Effector memory CD4-positive, alpha-beta T cell (primary cell): ENCODE data around the gene SEC14L5.
"Not testable (repeated sequence)": the region's sequence is repeated elsewhere in the genome, so short reads cannot be mapped to it uniquely, and the experiment has no call there.

Experiments used
- DNase-seq, 3 donors: peaks; one replicate each; pipeline ENCODE4 v3.0.0-alpha.2; 2020
- H3K27ac ChIP-seq: 2 replicates; pipeline ENCODE4 v1.7.0; 2013; ENCODE audit warnings: mild to moderate bottlenecking, low read length, moderate library complexity; ENCODE audit not compliant: insufficient read depth, poor library complexity, severe bottlenecking
- H3K27me3 ChIP-seq: replicated peaks from 2 replicates; pipeline ENCODE4 v1.7.0; 2013; ENCODE audit warnings: mild to moderate bottlenecking, low read length; ENCODE audit not compliant: insufficient read depth, control insufficient read depth, poor library complexity, severe bottlenecking
- H3K36me3 ChIP-seq: 2 replicates; pipeline ENCODE4 v1.7.0; 2013; ENCODE audit warnings: mild to moderate bottlenecking, low read length, moderate library complexity; ENCODE audit not compliant: control insufficient read depth, insufficient read depth
- H3K4me1 ChIP-seq: 2 replicates; pipeline ENCODE4 v1.7.0; 2013; ENCODE audit warnings: low read length, mild to moderate bottlenecking; ENCODE audit not compliant: control insufficient read depth, insufficient read depth, poor library complexity, severe bottlenecking
- H3K4me3 ChIP-seq: 2 replicates; pipeline ENCODE4 v1.7.0; 2013; ENCODE audit warnings: low read length, low read depth, mild to moderate bottlenecking; ENCODE audit not compliant: insufficient read depth, poor library complexity, severe bottlenecking
- H3K9me3 ChIP-seq: 2 replicates; pipeline ENCODE4 v1.7.0; 2013; ENCODE audit warnings: mild to moderate bottlenecking, low read length, moderate library complexity; ENCODE audit not compliant: control insufficient read depth

Gene SEC14L5

GRCh38 chr16:4966736-4967453 lies 8.8 kb downstream of the SEC14L5 start:
- no peak overlapping the region for H3K27ac ChIP-seq
- no peaks in the 10 kb centered on the region for H3K4me1 ChIP-seq
- no peaks in the 10 kb centered on the region for H3K9me3 ChIP-seq
- no peak for DNase-seq
- H3K27me3 ChIP-seq: no peaks in the 10 kb centered on the region
- no peaks in the 10 kb centered on the region for H3K36me3 ChIP-seq
- no peak overlapping the region for H3K4me3 ChIP-seq

- not testable (repeated sequence) for H3K27ac ChIP-seq, DNase-seq, H3K4me3 ChIP-seq, H3K9me3 ChIP-seq, H3K27me3 ChIP-seq, H3K36me3 ChIP-seq, H3K4me1 ChIP-seq
These were observed 10.1 kb downstream of the SEC14L5 start for GRCh38 chr16:4968278-4968677.

- Histone ChIP-seq H3K4me1 (no peaks in the 10 kb centered on the region), H3K27me3 (peaks cover 4% of the 10 kb centered on the region), H3K27ac (no peak overlapping the region), H3K4me3 (no peak overlapping the region), H3K9me3 (no peaks in the 10 kb centered on the region), H3K36me3 (no peaks in the 10 kb centered on the region)
- no peak for DNase-seq
These were observed 10.9 kb downstream of the SEC14L5 start for GRCh38 chr16:4968879-4969483.

GRCh38 chr16:4970010-4970409 lies 11.9 kb downstream of the SEC14L5 start:
- Histone ChIP-seq H3K4me3 (no peak overlapping the region), H3K9me3 (no peaks in the 10 kb centered on the region), H3K36me3 (no peaks in the 10 kb centered on the region), H3K4me1 (no peaks in the 10 kb centered on the region), H3K27ac (no peak overlapping the region), H3K27me3 (peaks cover 4% of the 10 kb centered on the region)
- DNase-seq: no peak

- Histone ChIP-seq H3K27me3 (peaks cover 4% of the 10 kb centered on the region), H3K4me3 (no peak overlapping the region), H3K4me1 (no peaks in the 10 kb centered on the region), H3K36me3 (no peaks in the 10 kb centered on the region), H3K9me3 (no peaks in the 10 kb centered on the region), H3K27ac (no peak overlapping the region)
- DNase-seq: no peak
These were observed 14.9 kb downstream of the SEC14L5 start for GRCh38 chr16:4972938-4973587.

GRCh38 chr16:4976079-4976478 lies 17.9 kb downstream of the SEC14L5 start:
- H3K4me3 ChIP-seq: no peak overlapping the region
- H3K36me3 ChIP-seq: no peaks in the 10 kb centered on the region
- H3K27me3 ChIP-seq: peaks cover 4% of the 10 kb centered on the region
- H3K27ac ChIP-seq: no peak overlapping the region
- no peaks in the 10 kb centered on the region for H3K4me1 ChIP-seq
- DNase-seq: no peak
- H3K9me3 ChIP-seq: no peaks in the 10 kb centered on the region

- H3K4me3 ChIP-seq: no peak overlapping the region
- no peaks in the 10 kb centered on the region for H3K4me1 ChIP-seq
- peaks cover 4% of the 10 kb centered on the region for H3K27me3 ChIP-seq
- H3K27ac ChIP-seq: no peak overlapping the region
- H3K36me3 ChIP-seq: no peaks in the 10 kb centered on the region
- DNase-seq: no peak
- no peaks in the 10 kb centered on the region for H3K9me3 ChIP-seq
These were observed 18.5 kb downstream of the SEC14L5 start for GRCh38 chr16:4976611-4977145.

- no peak overlapping the region for H3K4me3 ChIP-seq
- no peaks in the 10 kb centered on the region for H3K9me3 ChIP-seq
- H3K27me3 ChIP-seq: no peaks in the 10 kb centered on the region
- no peak for DNase-seq
- no peak overlapping the region for H3K27ac ChIP-seq
- H3K36me3 ChIP-seq: no peaks in the 10 kb centered on the region
- no peaks in the 10 kb centered on the region for H3K4me1 ChIP-seq
These were observed 21.0 kb downstream of the SEC14L5 start for GRCh38 chr16:4979164-4979563.

GRCh38 chr16:4979736-4980660 lies 21.9 kb downstream of the SEC14L5 start:
- Histone ChIP-seq H3K4me1 (no peaks in the 10 kb centered on the region), H3K27me3 (no peaks in the 10 kb centered on the region), H3K9me3 (no peaks in the 10 kb centered on the region), H3K27ac (no peak overlapping the region), H3K36me3 (no peaks in the 10 kb centered on the region), H3K4me3 (no peak overlapping the region)
- DNase-seq: no peak
